HG03442 (cell line): ENCODE data around the gene EFCAB5.

Experiments used
- ATAC-seq: cut with Tn5 transposase; IDR thresholded peaks from one replicate; pipeline ENCODE4 v1.9.1; 2021; ENCODE audit warnings: mild to moderate bottlenecking, moderate library complexity; ENCODE audit not compliant: unreplicated experiment

Gene EFCAB5

DNA sequence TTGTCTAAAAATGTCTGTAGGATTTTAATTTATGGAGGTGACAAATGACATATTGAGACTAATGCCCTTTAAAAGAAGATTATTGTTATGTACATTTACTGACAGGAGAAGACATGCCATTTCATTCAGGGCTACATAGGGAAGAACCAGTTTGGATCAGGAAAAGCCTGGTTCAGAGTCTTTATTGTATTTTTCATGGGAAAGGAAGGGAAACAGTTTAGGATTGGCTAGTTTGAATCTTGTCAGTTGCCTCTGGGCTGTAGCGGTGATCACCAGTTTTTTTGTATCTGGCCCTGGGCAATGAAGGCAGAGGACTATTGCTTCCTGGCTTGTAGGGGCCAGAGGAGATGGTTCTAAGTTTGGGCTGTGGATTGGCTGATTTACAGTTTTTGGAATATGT is 206.9 kb downstream of the EFCAB5 start:
- no peak for ATAC-seq

DNA sequence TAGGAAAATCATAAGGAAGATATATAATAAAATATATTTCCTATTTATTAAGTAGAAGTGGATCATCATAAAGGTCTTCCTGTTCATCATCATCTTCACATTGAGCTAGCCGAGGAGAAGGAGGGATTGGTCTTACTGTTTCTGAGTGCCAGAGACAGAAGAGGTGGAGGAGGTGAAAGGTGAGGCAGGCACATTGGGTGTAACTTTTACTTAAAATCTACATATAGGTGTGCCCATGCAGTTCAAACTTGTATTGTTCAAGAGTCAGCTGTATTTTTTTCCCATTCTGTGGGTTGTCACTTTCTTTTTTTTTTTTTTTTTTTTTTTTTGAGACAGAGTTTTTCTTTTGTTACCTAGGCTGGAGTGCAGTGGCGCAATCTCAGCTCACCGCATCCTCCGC is 210.0 kb downstream of the EFCAB5 start:
- no peak for ATAC-seq

DNA sequence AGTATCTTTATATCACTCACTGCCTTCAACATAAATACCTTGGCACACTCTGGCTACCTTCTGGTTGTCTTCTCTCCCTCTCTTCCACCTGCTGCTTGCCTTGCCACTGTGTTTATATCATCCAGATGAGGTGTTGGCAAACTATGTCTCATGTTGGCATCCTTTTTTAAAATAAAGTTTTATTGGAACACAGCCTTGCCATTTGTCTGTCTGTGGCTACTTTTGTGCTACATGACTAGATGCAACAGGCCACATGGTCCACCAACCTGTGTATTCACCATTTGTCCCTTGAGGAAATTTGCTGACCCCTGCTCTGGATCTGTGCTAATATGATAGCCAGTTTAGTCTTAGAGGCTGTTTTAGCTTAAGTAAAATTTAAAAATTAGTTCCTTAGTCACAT is 212.0 kb downstream of the EFCAB5 start:
- ATAC-seq: no peak

GRCh38 chr17:30155389-30155788 is 214.0 kb downstream of the EFCAB5 start:
- ATAC-seq: no peak
